GM19395 (cell line): Measurements from ENCODE around the gene NKX2-3.

Experiments
- ATAC-seq: cut with Tn5 transposase; IDR thresholded peaks from one replicate; pipeline ENCODE4 v1.9.1; 2021; ENCODE audit warnings: mild to moderate bottlenecking, moderate library complexity; ENCODE audit not compliant: unreplicated experiment

The NKX2-3 gene

GRCh38 chr10:99525897-99526296 lies 6.8 kb upstream of the NKX2-3 start:
- ATAC-seq = no peak

- ATAC-seq = no peak
Observed at GRCh38 chr10:99526861-99527504, 5.8 kb upstream of the NKX2-3 start.

- ATAC-seq = no peak
Observed at GRCh38 chr10:99527526-99528493, 4.9 kb upstream of the NKX2-3 start.

GRCh38 chr10:99528494-99529441 lies 4.0 kb upstream of the NKX2-3 start:
- ATAC-seq = no peak

- no peak for ATAC-seq
Observed at GRCh38 chr10:99529591-99530107, 3.1 kb upstream of the NKX2-3 start.

- no peak for ATAC-seq
Observed at GRCh38 chr10:99530108-99531025, 2.4 kb upstream of the NKX2-3 start.

GRCh38 chr10:99531026-99531695 lies 1.6 kb upstream of the NKX2-3 start:
- ATAC-seq = no peak

- no peak for ATAC-seq
Observed at GRCh38 chr10:99531696-99532593, 797 bp upstream of the NKX2-3 start.

GRCh38 chr10:99533496-99534449 lies 1.0 kb downstream of the NKX2-3 start:
- no peak for ATAC-seq

- no peak for ATAC-seq
Observed at GRCh38 chr10:99534450-99534938, 1.8 kb downstream of the NKX2-3 start.

GRCh38 chr10:99534939-99535763 lies 2.4 kb downstream of the NKX2-3 start:
- no peak for ATAC-seq

- ATAC-seq = no peak
Observed at GRCh38 chr10:99535764-99536337, 3.1 kb downstream of the NKX2-3 start.

- no peak for ATAC-seq
Observed at GRCh38 chr10:99536338-99537085, 3.8 kb downstream of the NKX2-3 start.

GRCh38 chr10:99537086-99537988 lies 4.6 kb downstream of the NKX2-3 start:
- no peak for ATAC-seq
